Neural progenitor cell (in vitro differentiated cells): ENCODE measurements around the gene PIK3CG. TPM values are rescaled to one million over a fixed set of nuclear protein-coding genes. Genes with fewer than 3 reads are reported as not detected.
"Not testable (repeated sequence)": the region's sequence is repeated elsewhere in the genome, so short reads cannot be mapped to it uniquely, and the experiment has no call there.

Experiments
- DNase-seq: peaks from one replicate; pipeline ENCODE4 v3.0.0-alpha.2; 2016; ENCODE audit warnings: low spot score
- H2AFZ ChIP-seq: fragments of 200-600 bp; sonication (generic); replicated peaks from 2 replicates; pipeline ENCODE4 v1.6.1; 2016; ENCODE audit warnings: antibody characterized with exemption
- H3F3A ChIP-seq: fragments of 200-600 bp; sonication (generic); 2 replicates; pipeline ENCODE4 v1.6.1; 2016; ENCODE audit warnings: antibody characterized with exemption, low read depth
- H3K27ac ChIP-seq: fragments of 200-600 bp; sonication (generic); 2 replicates; pipeline ENCODE4 v1.5.1; 2016; ENCODE audit warnings: mild to moderate bottlenecking
- H3K27me3 ChIP-seq: fragments of 200-600 bp; sonication (generic); 2 replicates; pipeline ENCODE4 v1.6.1; 2016; ENCODE audit warnings: mild to moderate bottlenecking, moderate library complexity
- H3K36me3 ChIP-seq: fragments of 200-600 bp; sonication (generic); 2 replicates; pipeline ENCODE4 v1.5.1; 2016
- H3K4me1 ChIP-seq: fragments of 200-600 bp; sonication (generic); 2 replicates; pipeline ENCODE4 v1.6.1; 2016; ENCODE audit warnings: mixed run types
- H3K4me2 ChIP-seq: fragments of 200-600 bp; sonication (generic); 2 replicates; pipeline ENCODE4 v1.6.1; 2016
- H3K4me3 ChIP-seq: fragments of 200-600 bp; sonication (generic); 2 replicates; pipeline ENCODE4 v1.5.1; 2016
- H3K79me2 ChIP-seq: fragments of 200-600 bp; sonication (generic); 2 replicates; pipeline ENCODE4 v1.6.1; 2016; ENCODE audit warnings: low read depth
- H3K9ac ChIP-seq: fragments of 200-600 bp; sonication (generic); 2 replicates; pipeline ENCODE4 v1.6.1; 2016
- H3K9me3 ChIP-seq: fragments of 200-600 bp; sonication (generic); 2 replicates; pipeline ENCODE4 v1.5.1; 2016; ENCODE audit warnings: low read depth
- H4K20me1 ChIP-seq: fragments of 200-600 bp; sonication (generic); 2 replicates; pipeline ENCODE4 v1.6.1; 2016; ENCODE audit warnings: low read depth
- H3K27ac Mint-ChIP-seq: 3 replicates; pipeline ENCODE4 v1.8.0; 2021; ENCODE audit warnings: mixed read lengths
- H3K27me3 Mint-ChIP-seq: 2 replicates; pipeline ENCODE4 v1.8.0; 2022; ENCODE audit warnings: low read depth, mild to moderate bottlenecking, inconsistent platforms, moderate library complexity, mixed read lengths; ENCODE audit not compliant: insufficient read depth
- H3K36me3 Mint-ChIP-seq: 3 replicates; pipeline ENCODE4 v1.8.0; 2021; ENCODE audit warnings: mixed read lengths
- H3K4me1 Mint-ChIP-seq: 3 replicates; pipeline ENCODE4 v1.8.0; 2021; ENCODE audit warnings: mixed read lengths
- H3K4me3 Mint-ChIP-seq: 3 replicates; pipeline ENCODE4 v1.8.0; 2021; ENCODE audit warnings: mild to moderate bottlenecking, moderate library complexity, mixed read lengths
- H3K9me3 Mint-ChIP-seq: 3 replicates; pipeline ENCODE4 v1.8.0; 2020; ENCODE audit warnings: mixed read lengths
- CTCF ChIP-seq: fragments of 200-600 bp; sonication (generic); IDR thresholded peaks from 2 replicates; pipeline ENCODE4 v1.5.1; 2017; ENCODE audit warnings: antibody characterized with exemption, mild to moderate bottlenecking
- EZH2 ChIP-seq: fragments of 200-600 bp; sonication (generic); IDR thresholded peaks from 2 replicates; pipeline ENCODE4 v1.6.1; 2017; ENCODE audit warnings: antibody characterized with exemption, mild to moderate bottlenecking, moderate library complexity
- EZH2phosphoT487 ChIP-seq: fragments of 200-600 bp; sonication (generic); IDR thresholded peaks from 2 replicates; pipeline ENCODE4 v1.6.1; 2017; ENCODE audit warnings: antibody characterized with exemption
- total RNA-seq: library from RNA; depleted of rRNA; stranded (reverse); fragments of >200 nt; gene quantifications from 2 replicates; pipeline ENCODE4 v1.2.3, GENCODE V29; 2015; ENCODE audit warnings: low replicate concordance

Gene PIK3CG
- total RNA-seq, 1 donor from 2014 or later = not detected

GRCh38 chr7:106893591-106893990 lies 28.5 kb downstream of the PIK3CG start:
- peaks cover 3% of the 10 kb centered on the region for H3K9me3 Mint-ChIP-seq
- no peak for TF ChIP-seq EZH2phosphoT487
- no peak for TF ChIP-seq EZH2
- TF ChIP-seq CTCF = no peak
- H2AFZ ChIP-seq = no peak overlapping the region
- H3K36me3 ChIP-seq = no peaks in the 10 kb centered on the region
- no peak overlapping the region for H3K27ac ChIP-seq
- no peaks in the 10 kb centered on the region for H3F3A ChIP-seq
- H3K9ac ChIP-seq = no peak overlapping the region
- no peaks in the 10 kb centered on the region for H3K27me3 ChIP-seq
- H3K4me1 ChIP-seq = no peaks in the 10 kb centered on the region
- H3K4me3 Mint-ChIP-seq = no peak overlapping the region
- H3K4me1 Mint-ChIP-seq = peaks cover 10% of the 10 kb centered on the region
- H3K36me3 Mint-ChIP-seq = no peaks in the 10 kb centered on the region
- peaks cover 10% of the 10 kb centered on the region for H3K27me3 Mint-ChIP-seq
- H3K79me2 ChIP-seq = no peaks in the 10 kb centered on the region
- H3K4me3 ChIP-seq = no peak overlapping the region
- no peaks in the 10 kb centered on the region for H4K20me1 ChIP-seq
- DNase-seq = no peak
- H3K9me3 ChIP-seq = no peaks in the 10 kb centered on the region
- H3K27ac Mint-ChIP-seq = no peak overlapping the region
- no peak overlapping the region for H3K4me2 ChIP-seq

- H3K4me2 ChIP-seq = no peak overlapping the region
- DNase-seq = no peak
- no peaks in the 10 kb centered on the region for H4K20me1 ChIP-seq
- no peak overlapping the region for H3K4me3 ChIP-seq
- Mint-ChIP-seq H3K36me3 (no peaks in the 10 kb centered on the region), H3K4me3 (no peak overlapping the region), H3K27ac (no peak overlapping the region), H3K4me1 (peaks cover 10% of the 10 kb centered on the region), H3K9me3 (peaks cover 3% of the 10 kb centered on the region), H3K27me3 (peaks cover 10% of the 10 kb centered on the region)
- no peaks in the 10 kb centered on the region for H3K79me2 ChIP-seq
- H3K9me3 ChIP-seq = no peaks in the 10 kb centered on the region
- H3K4me1 ChIP-seq = no peaks in the 10 kb centered on the region
- no peak overlapping the region for H3K27ac ChIP-seq
- H2AFZ ChIP-seq = no peak overlapping the region
- H3F3A ChIP-seq = no peaks in the 10 kb centered on the region
- H3K9ac ChIP-seq = no peak overlapping the region
- TF ChIP-seq CTCF = no peak
- no peak for TF ChIP-seq EZH2
- no peak for TF ChIP-seq EZH2phosphoT487
- no peaks in the 10 kb centered on the region for H3K36me3 ChIP-seq
- H3K27me3 ChIP-seq = no peaks in the 10 kb centered on the region
These were observed 30.3 kb downstream of the PIK3CG start for GRCh38 chr7:106895246-106895864.

- DNase-seq = no peak
- no peak overlapping the region for H3K4me3 Mint-ChIP-seq
- peaks cover 10% of the 10 kb centered on the region for H3K27me3 Mint-ChIP-seq
- H3K4me1 ChIP-seq = no peaks in the 10 kb centered on the region
- H3K4me2 ChIP-seq = no peak overlapping the region
- no peaks in the 10 kb centered on the region for H3F3A ChIP-seq
- peaks cover 10% of the 10 kb centered on the region for H3K4me1 Mint-ChIP-seq
- no peak overlapping the region for H3K27ac Mint-ChIP-seq
- H4K20me1 ChIP-seq = no peaks in the 10 kb centered on the region
- no peak overlapping the region for H3K9ac ChIP-seq
- no peak overlapping the region for H3K4me3 ChIP-seq
- no peak overlapping the region for H2AFZ ChIP-seq
- no peaks in the 10 kb centered on the region for H3K9me3 ChIP-seq
- H3K79me2 ChIP-seq = no peaks in the 10 kb centered on the region
- H3K27me3 ChIP-seq = no peaks in the 10 kb centered on the region
- no peak overlapping the region for H3K27ac ChIP-seq
- no peaks in the 10 kb centered on the region for H3K36me3 Mint-ChIP-seq
- H3K36me3 ChIP-seq = no peaks in the 10 kb centered on the region
- peaks cover 9% of the 10 kb centered on the region for H3K9me3 Mint-ChIP-seq
- no peak for TF ChIP-seq EZH2phosphoT487
- TF ChIP-seq EZH2 = no peak
- TF ChIP-seq CTCF = no peak
These were observed 31.1 kb downstream of the PIK3CG start for GRCh38 chr7:106896231-106896630.

- not testable (repeated sequence) for H3K36me3 ChIP-seq, H3K9me3 ChIP-seq, H3K36me3 Mint-ChIP-seq, H3K27me3 ChIP-seq, H3K27ac Mint-ChIP-seq, H3K4me3 Mint-ChIP-seq, H4K20me1 ChIP-seq, H3K79me2 ChIP-seq, H3K4me2 ChIP-seq, H3F3A ChIP-seq, H3K9ac ChIP-seq, H3K4me3 ChIP-seq, H3K27me3 Mint-ChIP-seq, H3K4me1 ChIP-seq, H2AFZ ChIP-seq, H3K9me3 Mint-ChIP-seq, DNase-seq, H3K27ac ChIP-seq
- peaks cover 10% of the 10 kb centered on the region for H3K4me1 Mint-ChIP-seq
These were observed 32.5 kb downstream of the PIK3CG start for GRCh38 chr7:106897553-106897952.

GRCh38 chr7:106898967-106899366 lies 33.9 kb downstream of the PIK3CG start:
- H3K4me3 Mint-ChIP-seq, H3K36me3 ChIP-seq, H3F3A ChIP-seq, H3K79me2 ChIP-seq, H3K9me3 Mint-ChIP-seq, H3K4me2 ChIP-seq, H3K27me3 Mint-ChIP-seq, H3K36me3 Mint-ChIP-seq, H3K9ac ChIP-seq, DNase-seq, H4K20me1 ChIP-seq, H3K27ac ChIP-seq, H3K27me3 ChIP-seq, H3K4me3 ChIP-seq, H3K9me3 ChIP-seq, H3K4me1 ChIP-seq, H3K27ac Mint-ChIP-seq, H2AFZ ChIP-seq: not testable (repeated sequence)
- peaks cover 10% of the 10 kb centered on the region for H3K4me1 Mint-ChIP-seq
